ENCODE results near the gene ANP32A.
A peak's percentile ranks its signal among the peaks of the same experiment; 100 is the strongest.
"Not testable (repeated sequence)": the region's sequence is repeated elsewhere in the genome, so short reads cannot be mapped to it uniquely, and the experiment has no call there.

ANP32A gene

DNA sequence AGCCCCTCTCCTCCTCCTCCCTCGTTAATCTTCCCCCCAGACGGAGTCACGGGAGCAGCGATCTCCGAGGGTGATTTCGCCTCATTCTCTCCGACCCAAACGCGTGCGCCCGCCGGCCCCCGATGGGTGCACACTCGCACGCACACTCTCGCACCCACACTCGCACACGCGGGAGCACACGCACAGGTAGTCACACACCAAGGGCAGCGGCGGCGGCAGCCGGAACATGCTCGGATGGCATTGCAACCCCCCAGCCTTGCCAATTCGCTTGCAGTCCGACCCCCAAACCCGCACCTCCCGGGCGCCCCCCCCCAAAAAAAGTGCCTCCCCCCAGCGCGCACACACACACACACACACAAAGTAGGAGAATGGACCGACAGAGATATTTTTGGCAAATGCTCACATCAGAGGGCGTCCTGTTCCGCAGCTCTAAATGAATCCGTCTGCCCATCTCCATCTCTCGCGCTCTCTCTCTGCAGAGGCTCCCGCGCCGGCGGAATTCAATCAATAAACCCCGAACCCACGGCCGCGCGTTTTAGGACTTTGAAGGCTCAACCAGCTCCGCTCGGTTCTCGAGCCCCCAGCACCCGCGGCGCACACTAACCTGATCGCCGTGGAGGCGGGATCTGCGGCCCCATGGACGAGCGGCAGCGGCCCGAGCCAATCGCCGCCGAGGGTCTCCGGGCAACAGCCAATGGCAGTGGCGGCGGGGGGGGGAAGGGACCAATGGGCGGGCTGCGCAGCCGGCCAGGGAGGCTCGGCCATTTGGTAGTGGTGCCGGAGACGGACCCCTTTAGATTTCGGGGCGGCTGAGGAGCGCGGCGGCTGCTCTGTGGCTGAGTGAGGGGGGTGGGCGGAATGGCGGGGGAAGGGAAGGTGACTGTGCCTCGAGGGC, at the start of gene ANP32A:
TSS of gene ANP32A (minus strand) at position 601 of the 895 bp plus-strand sequence. CDS start at position 457, 144 bp downstream.
- DNase-seq (ENCODE audit: low read depth), result peak; percentile 96

DNA sequence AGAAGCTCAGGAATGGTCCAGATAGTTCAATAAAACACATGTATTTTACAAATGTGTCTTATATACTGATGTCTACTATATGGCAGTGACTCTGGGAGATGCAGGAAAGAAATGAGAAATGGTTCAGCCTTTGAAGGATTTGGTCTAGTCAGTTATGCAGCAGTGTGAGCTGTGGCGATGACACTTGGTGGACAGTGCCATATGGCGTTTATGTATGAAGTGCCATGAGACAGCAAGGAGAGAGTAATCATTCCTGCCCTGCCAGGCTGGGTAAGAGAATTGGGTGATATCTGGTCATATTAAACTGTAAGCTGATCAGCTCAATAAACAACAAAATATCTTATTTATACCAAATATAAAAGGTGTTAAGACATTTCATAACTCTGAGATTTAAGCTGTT, 47.6 kb upstream of the ANP32A start:
- DNase-seq (ENCODE audit: low read depth), result no peak

DNA sequence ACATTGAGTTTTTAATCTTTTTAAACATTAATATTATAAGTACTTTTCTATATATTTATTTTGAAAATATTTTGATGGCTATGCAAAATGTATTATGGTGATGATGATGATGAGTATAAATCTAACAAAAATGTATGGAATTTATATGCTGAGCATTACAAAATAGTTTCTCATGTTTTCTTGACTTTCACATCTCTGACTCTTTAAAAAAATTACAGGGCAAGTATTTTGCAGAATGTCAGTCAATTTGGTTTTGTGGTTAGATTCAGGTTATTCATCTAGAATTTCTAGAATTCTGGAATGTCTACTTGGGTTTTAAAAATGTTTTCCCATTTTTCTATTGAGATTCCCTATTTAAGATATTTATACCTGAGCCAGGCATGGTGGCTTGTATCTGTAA, 41.7 kb upstream of the ANP32A start:
- DNase-seq (ENCODE audit: low read depth), result no peak

DNA sequence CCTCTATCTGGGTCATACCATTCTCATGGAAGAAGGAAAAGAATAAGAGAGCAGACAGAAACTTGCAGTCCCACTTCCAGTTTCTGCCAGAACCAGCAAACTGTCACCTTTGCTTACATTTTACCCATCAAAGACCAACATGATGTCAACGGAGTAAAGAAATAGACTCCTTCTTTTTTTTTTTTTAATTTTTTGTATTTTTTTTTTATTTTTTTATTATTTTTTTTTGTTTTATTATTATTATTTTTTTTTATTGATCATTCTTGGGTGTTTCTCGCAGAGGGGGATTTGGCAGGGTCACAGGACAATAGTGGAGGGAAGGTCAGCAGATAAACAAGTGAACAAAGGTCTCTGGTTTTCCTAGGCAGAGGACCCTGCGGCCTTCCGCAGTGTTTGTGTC, 38.0 kb upstream of the ANP32A start:
- not testable (repeated sequence) for DNase-seq (ENCODE audit: low read depth)

DNA sequence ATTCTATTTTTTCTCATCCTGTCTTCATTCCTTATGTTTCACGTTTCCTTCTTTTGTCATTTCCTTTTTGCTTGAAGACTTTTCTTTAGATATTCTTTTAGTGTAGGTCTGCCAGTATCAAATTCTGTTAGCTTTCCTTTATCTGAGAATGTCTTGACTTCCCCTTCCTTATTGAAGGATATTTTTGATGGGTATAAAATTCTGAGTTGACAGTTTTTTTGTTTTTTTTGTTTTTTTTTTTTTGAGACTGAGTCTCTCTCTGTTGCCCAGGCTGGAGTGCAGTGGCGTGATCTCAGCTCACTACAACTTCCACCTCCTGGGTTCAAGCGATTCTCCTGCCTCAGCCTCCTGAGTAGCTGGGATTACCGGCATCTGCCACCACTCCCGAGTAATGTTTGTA, 36.7 kb upstream of the ANP32A start:
- not testable (repeated sequence) for DNase-seq (ENCODE audit: low read depth)

DNA sequence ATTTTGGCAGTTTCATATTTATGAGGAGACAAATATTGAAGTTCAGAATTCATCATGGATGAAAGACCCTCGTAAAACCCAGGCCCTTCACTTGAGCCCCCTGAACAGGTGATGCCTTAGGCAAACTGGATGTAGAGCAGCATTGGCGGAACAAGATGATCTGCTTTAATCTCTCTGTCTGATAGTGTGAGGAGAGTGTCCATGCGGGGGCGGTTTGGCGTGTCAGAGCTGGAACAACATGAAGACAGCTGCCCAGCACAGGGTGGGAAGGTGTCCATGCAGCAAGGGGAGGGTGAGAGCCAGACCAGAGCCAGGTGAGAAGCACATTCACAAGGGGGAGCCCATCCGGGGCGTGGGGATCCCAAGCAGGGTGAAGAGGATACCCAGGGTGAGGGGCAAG, 31.8 kb upstream of the ANP32A start:
- DNase-seq (ENCODE audit: low read depth), result no peak

DNA sequence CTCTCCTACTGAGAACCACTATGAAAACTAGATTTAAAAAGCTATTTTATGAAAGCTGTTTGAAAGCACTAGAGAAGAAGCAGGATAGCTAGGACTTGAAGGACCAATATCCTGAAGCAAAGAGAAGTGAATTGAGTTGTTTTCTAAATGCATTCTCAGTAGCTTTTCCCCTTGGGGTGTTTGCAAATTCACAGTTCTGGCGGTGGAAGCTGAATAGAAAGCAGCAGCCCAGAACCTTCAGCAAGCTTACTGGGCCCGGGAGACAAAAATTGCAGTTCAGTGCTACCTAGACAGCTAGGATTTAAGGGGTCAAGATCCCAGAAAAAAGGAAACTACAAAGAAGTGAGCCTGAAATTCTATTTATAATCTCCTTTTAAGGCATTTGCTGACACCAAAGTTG, 31.3 kb upstream of the ANP32A start:
- DNase-seq (ENCODE audit: low read depth), result no peak

DNA sequence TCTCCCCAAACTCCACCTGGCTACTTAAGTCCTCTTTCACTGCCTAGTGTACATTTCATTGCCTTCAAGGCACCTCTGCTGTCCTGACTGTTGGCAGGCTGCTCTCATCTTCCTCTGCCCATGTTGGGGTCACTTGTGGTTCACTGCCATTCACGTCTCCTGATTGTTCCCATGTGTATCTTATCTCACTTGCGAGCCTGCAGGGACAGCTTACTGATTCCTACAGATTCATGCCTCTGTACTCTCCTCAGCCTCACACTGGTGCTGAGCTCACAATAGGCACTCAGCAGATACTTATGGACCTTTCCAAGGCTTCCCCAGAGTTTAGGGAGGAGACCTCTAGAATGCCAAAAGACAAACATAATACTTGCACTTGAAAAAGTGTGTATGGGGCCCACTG, 28.8 kb upstream of the ANP32A start:
- no peak for DNase-seq (ENCODE audit: low read depth)

DNA sequence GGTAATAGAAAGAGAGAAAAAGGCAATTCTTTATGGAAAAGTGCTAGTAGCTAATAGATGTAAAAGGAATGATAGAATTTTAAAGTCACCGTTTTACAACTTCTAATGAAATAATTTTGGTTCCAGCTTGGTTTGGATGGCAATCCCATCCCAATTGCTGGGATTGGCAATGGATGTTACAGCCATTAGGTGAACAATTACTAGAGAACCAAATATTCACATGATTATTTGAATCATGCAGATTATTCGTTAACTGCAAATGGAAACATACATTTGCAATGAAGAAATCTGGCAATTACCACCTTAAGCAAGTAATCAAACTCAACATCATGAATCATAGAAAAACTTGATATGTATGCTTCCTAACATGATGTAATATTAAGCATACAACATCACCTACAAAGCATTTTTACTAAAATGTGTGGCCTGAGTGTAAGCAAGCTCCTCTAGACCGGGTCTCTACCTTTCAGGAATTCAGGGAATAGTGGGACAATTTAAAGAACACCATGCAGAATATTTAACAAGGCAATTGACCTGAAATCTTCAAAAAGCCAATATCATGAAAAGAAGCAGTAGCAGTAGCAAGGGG, 26.2 kb upstream of the ANP32A start:
- DNase-seq (ENCODE audit: low read depth), result no peak

DNA sequence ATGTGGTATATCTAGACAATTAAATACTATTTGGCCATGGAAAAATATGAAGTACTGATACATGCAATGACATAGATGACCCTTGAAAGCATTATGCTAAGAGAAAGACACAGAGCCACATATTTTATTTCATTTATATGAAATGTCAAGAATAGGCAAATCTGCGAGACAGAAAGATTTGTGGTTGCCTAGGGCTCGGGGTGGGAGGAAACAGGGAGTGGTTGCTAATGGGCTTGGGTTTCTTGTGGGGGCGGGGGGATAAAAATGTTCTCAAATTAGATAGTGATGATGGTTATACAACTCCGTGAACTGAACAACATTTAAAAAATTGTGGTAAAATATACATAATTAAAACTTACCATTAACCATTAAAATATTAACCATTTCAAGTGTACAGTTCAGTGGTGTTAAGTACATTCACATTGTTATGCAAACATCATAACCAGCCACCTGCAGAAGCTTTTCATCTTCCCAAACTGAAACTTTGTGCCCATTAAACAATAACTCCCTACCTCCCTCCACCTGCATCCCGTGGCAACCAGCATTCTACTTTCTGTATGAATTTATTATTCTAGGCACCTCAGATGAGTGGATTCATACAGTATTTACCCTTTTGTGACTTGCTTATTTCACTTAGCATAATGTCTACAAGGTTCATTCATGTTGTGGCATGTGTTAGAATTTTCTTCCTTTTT, 24.3 kb upstream of the ANP32A start:
- no peak for DNase-seq (ENCODE audit: low read depth)

DNA sequence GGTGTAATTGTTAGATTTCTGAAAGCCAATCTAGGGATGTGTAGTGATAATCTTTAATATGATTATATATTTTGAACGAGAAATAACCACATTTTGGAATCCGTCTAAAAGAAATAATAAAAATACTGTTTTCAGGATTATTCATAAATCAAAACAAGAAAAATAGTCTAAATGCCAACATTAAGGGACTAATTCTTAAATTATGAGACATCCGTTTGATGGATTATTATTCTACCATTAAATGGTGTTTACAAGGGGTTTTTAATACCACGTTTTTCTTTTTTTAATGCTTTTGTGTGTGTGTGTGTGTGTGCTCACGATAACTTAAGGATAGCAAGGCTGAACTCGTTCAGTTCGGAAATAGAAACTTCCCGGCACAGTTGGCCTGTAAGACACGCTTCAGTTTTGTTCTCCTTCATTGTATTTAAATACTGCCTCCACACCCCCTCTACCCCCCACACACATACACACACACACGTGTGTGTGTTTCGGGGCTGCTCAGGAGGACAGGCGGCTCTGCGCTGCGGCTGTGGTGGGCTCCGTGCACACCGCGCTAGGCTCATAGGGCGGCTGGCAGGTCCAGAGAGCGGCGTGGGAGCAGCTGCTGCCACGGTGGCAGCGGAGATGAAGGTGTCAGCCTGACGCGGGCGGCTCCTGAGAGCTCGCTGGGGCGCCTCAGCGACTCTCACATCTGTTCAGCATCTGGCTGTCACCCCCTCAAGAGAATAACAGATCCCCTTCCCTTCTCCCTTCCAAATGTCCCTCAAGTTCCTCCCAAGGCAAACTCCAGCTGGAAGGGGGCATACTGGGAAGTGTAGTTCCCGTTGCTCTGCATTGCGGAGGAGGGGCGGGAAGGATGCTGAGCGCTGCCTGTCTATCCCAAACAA, 23.0 kb upstream of the ANP32A start:
- DNase-seq (ENCODE audit: low read depth), result peak; percentile 6

DNA sequence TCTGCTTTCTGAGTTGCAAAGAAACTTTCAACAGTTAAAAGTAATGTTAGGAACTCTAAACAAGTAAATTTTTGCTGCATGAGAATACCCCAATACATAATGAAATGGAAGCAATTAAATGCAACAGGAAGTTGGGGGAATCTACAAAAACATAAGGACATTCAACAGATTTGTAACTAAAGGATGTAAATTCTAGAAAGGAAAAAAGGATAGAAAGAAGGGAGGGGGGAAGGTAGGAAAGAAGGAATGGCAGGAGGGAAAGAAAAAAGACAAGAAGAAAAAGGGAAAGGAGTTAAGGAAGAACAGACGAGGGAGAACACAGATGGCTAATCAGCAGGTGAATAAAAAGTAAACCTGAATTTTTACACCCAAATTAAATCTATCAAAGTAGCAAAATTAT, 22.3 kb upstream of the ANP32A start:
- no peak for DNase-seq (ENCODE audit: low read depth)

DNA sequence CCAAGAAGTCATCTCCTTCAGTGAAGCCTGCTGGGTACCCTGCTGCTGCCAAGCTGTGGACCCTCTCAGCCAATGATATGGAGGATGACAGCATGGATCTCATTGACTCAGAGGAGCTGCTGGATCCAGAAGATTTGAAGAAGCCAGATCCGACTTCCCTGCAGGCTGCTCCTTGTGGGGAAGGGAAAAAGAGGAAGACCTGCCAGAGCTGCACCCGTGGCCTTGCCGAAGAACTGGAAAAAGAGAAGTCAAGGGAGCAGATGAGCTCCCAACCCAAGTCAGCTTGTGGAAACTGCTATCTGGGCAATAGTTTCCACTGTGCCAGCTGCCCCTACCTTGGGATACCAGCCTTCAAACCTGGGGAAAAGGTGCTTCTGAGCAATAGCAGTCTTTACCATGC, 13.7 kb upstream of the ANP32A start:
- no peak for DNase-seq (ENCODE audit: low read depth)

DNA sequence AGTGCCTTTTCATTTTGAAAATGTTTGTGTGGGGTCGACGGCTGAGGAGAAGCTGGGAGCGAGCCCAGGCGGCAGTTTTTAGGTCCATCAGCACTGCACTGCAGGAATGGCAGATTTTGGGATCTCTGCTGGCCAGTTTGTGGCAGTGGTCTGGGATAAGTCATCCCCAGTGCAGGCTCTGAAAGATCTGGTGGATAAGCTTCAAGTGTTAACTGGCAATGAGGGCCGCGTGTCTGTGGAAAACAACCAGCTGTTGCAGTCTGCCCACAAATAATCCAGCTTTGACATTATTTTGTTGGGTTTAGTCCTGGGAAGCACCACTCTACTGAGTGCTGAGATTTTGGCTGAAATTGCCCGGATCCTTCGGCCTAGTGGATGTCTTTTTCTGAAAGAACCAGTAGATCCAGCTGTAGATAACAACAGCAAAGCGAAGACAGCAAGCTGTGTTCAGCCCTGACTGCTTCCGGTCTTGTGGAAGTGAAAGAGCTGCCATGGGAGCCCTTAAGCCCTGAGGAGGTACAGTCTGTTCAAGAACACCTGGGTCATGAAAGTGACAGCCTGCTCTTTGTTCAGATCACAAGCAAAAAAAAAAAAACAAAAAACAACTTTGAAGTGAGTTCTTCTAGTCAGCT, 13.1 kb upstream of the ANP32A start:
- no peak for DNase-seq (ENCODE audit: low read depth)

DNA sequence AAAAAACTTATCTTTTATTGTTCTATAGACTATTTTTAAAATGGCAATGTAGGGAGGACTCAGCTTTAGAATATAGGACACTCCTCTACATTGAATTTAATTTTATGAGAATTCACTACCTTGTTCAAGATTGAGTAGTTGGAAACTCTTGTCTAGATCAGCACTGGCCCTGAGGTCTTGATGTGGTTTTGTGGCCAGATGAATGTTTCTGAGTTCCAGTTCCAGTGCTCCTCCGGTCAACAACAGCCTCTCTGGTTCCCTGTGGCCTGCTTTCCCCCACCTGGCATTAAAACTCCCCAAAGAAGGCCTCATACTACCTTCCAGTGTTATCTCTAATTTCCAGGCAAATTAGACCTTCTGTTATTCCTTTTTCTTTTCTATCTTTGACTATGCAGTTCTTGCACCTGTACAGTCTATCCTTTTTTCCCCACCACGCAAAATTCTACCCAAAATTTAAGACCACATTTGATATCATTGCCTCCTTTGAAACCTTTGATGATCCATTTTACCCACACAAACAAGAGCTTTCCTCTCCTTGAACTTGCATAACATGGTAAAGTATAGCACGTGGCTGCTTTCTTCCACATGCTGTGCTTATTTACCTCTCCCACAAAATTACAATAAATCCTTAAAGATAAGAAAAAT, 9.6 kb upstream of the ANP32A start:
- DNase-seq (ENCODE audit: low read depth), result no peak

DNA sequence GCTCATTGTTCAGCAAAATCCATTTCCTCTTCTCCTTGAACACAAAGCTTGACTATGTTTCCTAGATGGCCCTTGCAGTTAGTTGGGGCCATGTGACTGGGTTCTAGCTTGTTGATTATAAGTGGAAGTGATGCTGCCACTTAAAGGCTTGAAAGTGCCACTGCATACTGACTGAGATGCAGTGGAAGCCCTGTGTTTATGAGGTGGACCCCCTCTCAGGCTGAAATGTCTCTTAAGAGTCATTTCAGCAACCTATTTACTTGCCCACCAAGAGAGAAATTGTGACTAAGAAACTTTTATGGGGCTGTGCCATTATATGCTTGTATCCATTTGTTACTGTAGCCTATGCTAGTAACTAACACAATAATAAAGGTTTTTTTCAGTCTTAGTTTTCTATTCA, 8.4 kb upstream of the ANP32A start:
- no peak for DNase-seq (ENCODE audit: low read depth)

DNA sequence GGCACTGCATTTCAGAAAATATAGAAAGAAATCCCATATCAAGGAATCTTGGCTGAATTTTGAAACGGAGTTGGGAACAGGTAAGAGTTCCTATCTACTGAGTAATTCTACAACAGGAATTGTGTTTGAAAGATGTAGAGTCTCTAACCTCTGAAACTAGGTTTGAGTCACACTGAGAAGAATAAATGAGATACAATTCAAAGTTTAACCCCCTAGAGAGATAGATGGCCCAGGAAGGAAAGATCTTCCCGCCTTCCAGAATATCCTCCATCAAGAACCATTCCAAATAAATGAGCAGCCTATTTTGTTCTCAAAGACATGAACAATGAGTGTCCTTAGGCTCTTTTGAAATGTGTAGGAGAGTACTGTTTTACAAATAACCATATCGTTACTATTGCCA, 2.9 kb upstream of the ANP32A start:
- DNase-seq (ENCODE audit: low read depth), result no peak

DNA sequence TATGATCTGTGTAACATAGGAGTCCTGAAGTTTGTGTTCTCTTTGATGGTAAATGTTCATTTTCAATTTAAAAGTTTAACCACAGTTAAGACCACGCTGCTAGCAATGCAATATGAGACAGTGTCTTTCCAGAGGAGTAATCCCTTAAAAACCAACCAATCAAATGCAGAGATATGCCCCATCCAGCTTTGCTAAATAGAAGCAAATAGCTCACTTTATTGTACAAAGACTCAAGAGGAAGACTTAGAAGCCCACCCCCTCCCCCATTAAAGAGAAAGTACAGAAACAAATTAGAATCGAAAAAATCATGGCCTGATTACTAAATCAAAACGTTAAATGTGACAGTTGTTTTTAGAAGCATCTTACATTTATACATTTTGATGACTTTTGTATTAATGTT, 2.1 kb upstream of the ANP32A start:
- DNase-seq (ENCODE audit: low read depth), result no peak

DNA sequence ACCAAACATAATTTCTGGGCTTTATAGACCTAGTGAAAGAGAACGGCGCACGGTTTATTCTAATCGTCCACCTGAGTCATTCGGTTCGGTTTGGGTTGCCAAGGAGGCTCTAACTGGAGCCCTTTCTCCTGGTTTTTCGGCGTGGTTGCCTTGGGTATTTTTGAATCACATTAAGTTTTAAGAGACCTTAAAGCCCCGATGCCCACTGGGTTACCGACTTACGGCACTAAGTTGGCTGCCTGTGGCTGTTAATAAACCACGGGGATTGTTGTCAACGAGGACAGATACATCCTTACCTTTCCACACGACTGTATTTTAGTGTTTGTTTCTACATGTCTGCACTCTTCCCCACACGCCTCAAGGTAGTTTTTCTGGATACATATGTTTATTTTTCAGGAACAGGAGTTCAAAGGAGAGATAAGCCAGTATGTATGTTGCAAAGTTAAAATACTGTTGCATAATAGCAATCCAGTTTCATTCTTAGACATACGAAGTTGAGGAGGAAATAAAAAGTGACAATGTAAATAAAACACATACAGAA, 1.2 kb upstream of the ANP32A start:
- no peak for DNase-seq (ENCODE audit: low read depth)

DNA sequence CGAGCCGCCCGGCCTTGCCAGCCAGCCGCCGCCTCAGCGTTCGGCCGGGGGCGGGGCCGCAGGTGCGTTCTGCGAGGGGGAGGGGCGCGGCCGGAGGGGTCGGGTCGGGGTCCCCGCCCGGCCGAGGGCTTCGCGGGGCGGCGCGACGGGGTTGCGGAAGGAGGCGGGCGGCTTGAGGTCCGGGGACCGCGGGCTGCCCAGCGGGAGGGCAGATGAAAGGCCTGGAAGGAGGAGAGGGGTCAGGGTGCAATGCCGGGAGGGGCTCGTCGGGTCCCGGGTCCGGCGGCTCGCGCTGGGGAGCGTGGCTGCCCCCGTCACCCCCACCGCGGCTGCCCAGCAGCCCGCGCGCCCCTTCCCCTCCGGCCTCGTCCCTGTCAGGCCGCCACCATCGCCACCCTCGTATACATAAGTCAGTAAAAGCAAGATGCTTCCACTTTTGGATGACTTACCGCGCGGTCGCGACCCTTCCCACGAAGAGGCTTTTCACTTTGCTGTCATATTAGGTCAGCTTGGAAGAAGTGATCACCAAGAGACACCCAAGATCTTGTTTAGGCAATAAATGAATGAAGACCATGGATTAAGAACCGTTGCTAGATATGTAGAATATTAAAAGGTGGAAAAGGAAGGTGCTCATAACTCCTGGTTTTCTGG, 620 bp upstream of the ANP32A start:
- peak; percentile 11 for DNase-seq (ENCODE audit: low read depth)

All from activated T-helper 9 cell treated with anti-CD3 and anti-CD28 coated beads, Interleukin-2, amount 50 U/mL, for 16 hours (primary cell).